ENCODE measurements around the gene BMP7. TPM values are rescaled to one million over a fixed set of nuclear protein-coding genes. Genes with fewer than 3 reads are reported as not detected.

The BMP7 gene
- total and polyA plus RNA-seq, 2 of the 8 experiments (the other 6 are each of a cell fraction or from before 2014, with no cell fraction given), result 9.2 to 14.7 TPM

DNA sequence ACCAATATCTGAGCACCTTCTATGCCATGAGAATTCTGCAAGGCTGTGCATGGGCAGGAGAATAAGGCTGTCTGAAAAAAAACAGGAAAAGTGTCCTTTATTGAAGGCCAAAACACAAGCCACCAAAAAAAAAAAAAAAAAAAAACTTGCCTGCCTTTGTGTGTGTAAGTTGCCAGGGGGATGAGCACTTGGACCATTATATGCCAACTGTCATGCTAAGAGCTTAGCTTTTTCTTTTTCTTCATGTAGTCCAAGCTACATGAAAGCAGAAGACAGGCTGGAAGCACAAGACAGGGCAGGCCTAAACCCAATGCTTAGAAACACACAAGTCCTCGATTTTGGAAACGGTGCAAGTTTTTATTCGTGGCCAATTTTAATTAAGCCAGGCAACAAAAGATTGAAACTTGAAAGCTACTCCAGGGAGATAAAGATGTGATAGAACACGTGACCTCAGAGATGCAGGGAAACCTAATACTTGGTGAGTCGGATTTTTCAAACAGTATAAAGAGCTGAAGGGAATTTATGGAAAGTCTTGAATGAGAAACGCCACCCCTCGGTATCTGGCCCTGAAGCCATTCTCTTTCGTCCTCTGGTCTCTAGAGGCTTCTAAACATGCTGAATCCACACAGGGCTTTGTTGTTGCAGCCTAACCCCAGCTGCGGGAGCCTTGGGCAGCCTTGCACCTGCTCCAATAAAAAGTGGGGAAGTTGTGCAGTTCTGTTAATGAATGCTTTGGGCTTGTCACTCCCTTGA is 8.6 kb downstream of the BMP7 start:
- Histone ChIP-seq H3K79me2 (ENCODE audit: control insufficient read depth in 1 of 2, insufficient read depth in 2 of 2, low read length in 2 of 2) (no peaks in the 10 kb centered on the region; a peak in 1 of 4 replicates), H4K20me1 (replicated peaks in 1 of 2; ENCODE audit: control insufficient read depth in 1 of 2, insufficient read depth in 2 of 2, low read length in 2 of 2) (peaks cover 3 to 12% of the 10 kb centered on the region in 2 experiments), H3K36me3 (ENCODE audit: control insufficient read depth in 2 of 4, insufficient read depth in 4 of 4, low read length in 3 of 4) (no peaks in the 10 kb centered on the region), H4K5ac (ENCODE audit: insufficient read length, low read depth, low read length) (no peak overlapping the region), H4K8ac (ENCODE audit: extremely low read depth, insufficient read depth, low read length) (no peak overlapping the region), H2BK15ac (ENCODE audit: low read length) (no peak overlapping the region), H2BK12ac (ENCODE audit: low read depth, low read length) (no peak overlapping the region), H2BK120ac (replicated peaks; ENCODE audit: low read depth, low read length) (no peak overlapping the region), H3K18ac (ENCODE audit: extremely low read depth, low read length) (no peak overlapping the region), H3K23me2 (ENCODE audit: low read depth, low read length) (no peaks in the 10 kb centered on the region), H3K14ac (ENCODE audit: insufficient read length) (no peak overlapping the region), H3K23ac (ENCODE audit: insufficient read length) (no peak overlapping the region), H3K9ac (replicated peaks in 1 of 4; ENCODE audit: extremely low read depth in 1 of 4, low read depth in 3 of 4, low read length in 3 of 4) (no peak overlapping the region), H3K27ac (ENCODE audit: low read depth, low read length) (no peak overlapping the region), H3K9me3 (ENCODE audit: insufficient read depth in 2 of 2, low read depth in 1 of 2, low read length in 1 of 2) (no peaks in the 10 kb centered on the region), H2AK5ac (ENCODE audit: low read depth, low read length) (no peak overlapping the region), H2BK5ac (ENCODE audit: low read depth, low read length) (no peak overlapping the region), H3K4me2 (ENCODE audit: insufficient read depth in 1 of 2, low read depth in 2 of 2, low read length in 2 of 2) (no peak overlapping the region; a peak in 1 of 4 replicates), H3K4me3 (ENCODE audit: extremely low read depth in 1 of 4, insufficient read depth in 2 of 4, low read depth in 3 of 4, low read length in 4 of 4) (no peak overlapping the region), H2AFZ (ENCODE audit: low read length) (no peak overlapping the region), H3K27me3 (replicated peaks in 1 of 4; ENCODE audit: control insufficient read depth in 3 of 4, extremely low read depth in 1 of 4, insufficient read depth in 3 of 4, low read length in 3 of 4) (peaks cover 8 to 38% (median 37%) of the 10 kb centered on the region in 4 experiments; a peak in 6 of 7 replicates), H4K91ac (replicated peaks; ENCODE audit: insufficient read length, low read length) (no peak overlapping the region), H3K56ac (replicated peaks; ENCODE audit: insufficient read length, low read depth, low read length) (no peak overlapping the region), H3K79me1 (ENCODE audit: low read depth, low read length) (peaks cover 3% of the 10 kb centered on the region; the same call in 1 of the 2 replicates), H3K4ac (replicated peaks; ENCODE audit: insufficient read length, low read depth, low read length) (no peak overlapping the region), H3K4me1 (replicated peaks in 1 of 4; ENCODE audit: control insufficient read depth in 3 of 4, insufficient read depth in 4 of 4, low read length in 3 of 4) (peaks cover 19 to 43% (median 33%) of the 10 kb centered on the region in 4 experiments), H2BK20ac (ENCODE audit: low read length) (no peak overlapping the region)
- WGBS, 2 experiments (ENCODE audit: extremely low coverage in 1 of 2, insufficient coverage in 1 of 2, insufficient read length in 1 of 2, insufficient replicate concordance in 2 of 2, low coverage in 1 of 2, low lambda C conversion rate in 2 of 2, missing lambda C conversion rate in 1 of 2), result 71% methylated on average over 9 of the region's 9 CpGs; no CpG with 5 or more reads in 1 of the 2 experiments
- DNase-seq (ENCODE audit: low read depth in 1 of 2, low spot score in 2 of 2) (no peak), FAIRE-seq (no peak)
- TF ChIP-seq GTF2F1 (IDR thresholded peaks at IDR 0.05; ENCODE audit: borderline replicate concordance, low read depth, low read length) (no peak), SIN3A (conservative IDR thresholded peaks at IDR 0.05 in 1 of 2, IDR thresholded peaks at IDR 0.05 in 1 of 2; ENCODE audit: low read depth in 1 of 2, low read length in 2 of 2) (no peak), RBBP5 (IDR thresholded peaks at IDR 0.05; ENCODE audit: borderline replicate concordance, low read depth, low read length) (no peak), CHD1 (IDR thresholded peaks at IDR 0.05; ENCODE audit: low read depth, low read length) (no peak), POU5F1 (IDR thresholded peaks at IDR 0.05; ENCODE audit: low read depth, low read length) (no peak), KDM5A (IDR thresholded peaks at IDR 0.05; ENCODE audit: low read length) (no peak), SAP30 (IDR thresholded peaks at IDR 0.05; ENCODE audit: insufficient read depth, insufficient replicate concordance, low read length) (no peak), JUN (IDR thresholded peaks at IDR 0.05; ENCODE audit: low read depth, low read length) (no peak)
- ChIA-PET CTCF (ENCODE audit: partially characterized antibody) (interaction anchor here (0.6 to 2.4 kb wide), 9 partner anchors 9 to 316 kb away, joined by 3 to 8 read pairs (median 4); partner anchors contain the start of gene SPO11), POLR2A (ENCODE audit: partially characterized antibody) (interaction anchor here (0.9 to 1.8 kb wide), 4 partner anchors 10 to 71 kb away, joined by 3 to 5 read pairs (median 4); no protein-coding TSS in a partner anchor)

Data from H1 (cell line).